Measurements from ENCODE around the gene SMOC1.

SMOC1 gene

GRCh38 chr14:69945912-69946311, 66.7 kb downstream of the SMOC1 start:
- DNase-seq, result no peak

GRCh38 chr14:69948351-69948750, 69.1 kb downstream of the SMOC1 start:
- DNase-seq, result no peak

GRCh38 chr14:69951263-69951662, 72.0 kb downstream of the SMOC1 start:
- no peak for DNase-seq

- DNase-seq, result no peak
Measured at GRCh38 chr14:69951935-69952334, 72.7 kb downstream of the SMOC1 start.

GRCh38 chr14:69953266-69953915, 74.2 kb downstream of the SMOC1 start:
- DNase-seq, result no peak

GRCh38 chr14:69955855-69956845, 76.9 kb downstream of the SMOC1 start:
- DNase-seq, result no peak

- no peak for DNase-seq
Measured at GRCh38 chr14:69956970-69957369, 77.8 kb downstream of the SMOC1 start.

GRCh38 chr14:69957986-69958385, 78.8 kb downstream of the SMOC1 start:
- DNase-seq, result no peak

- no peak for DNase-seq
Measured at GRCh38 chr14:69959136-69959535, 79.9 kb downstream of the SMOC1 start.

GRCh38 chr14:69960296-69960695, 81.1 kb downstream of the SMOC1 start:
- no peak for DNase-seq

- no peak for DNase-seq
Measured at GRCh38 chr14:69963966-69964365, 84.8 kb downstream of the SMOC1 start.

GRCh38 chr14:69964841-69965240, 85.6 kb downstream of the SMOC1 start:
- DNase-seq, result no peak

GRCh38 chr14:69968132-69968531, 88.9 kb downstream of the SMOC1 start:
- no peak for DNase-seq

GRCh38 chr14:69968681-69969080, 89.5 kb downstream of the SMOC1 start:
- DNase-seq, result no peak

GRCh38 chr14:69972755-69973154, 93.5 kb downstream of the SMOC1 start:
- DNase-seq, result no peak

- DNase-seq, result no peak
Measured at GRCh38 chr14:69973846-69974245, 94.6 kb downstream of the SMOC1 start.

- DNase-seq, result no peak
Measured at GRCh38 chr14:69979882-69980281, 100.7 kb downstream of the SMOC1 start.

- no peak for DNase-seq
Measured at GRCh38 chr14:69980457-69981425, 101.5 kb downstream of the SMOC1 start.

- no peak for DNase-seq
Measured at GRCh38 chr14:69982220-69982839, 103.1 kb downstream of the SMOC1 start.

GRCh38 chr14:69982886-69983285, 103.7 kb downstream of the SMOC1 start:
- DNase-seq, result no peak

GRCh38 chr14:69983317-69983716, 104.1 kb downstream of the SMOC1 start:
- no peak for DNase-seq

GRCh38 chr14:69985463-69985862, 106.2 kb downstream of the SMOC1 start:
- DNase-seq, result no peak
